Right renal pelvis (tissue), 4 donors: ENCODE data around the gene NHEJ1. TPM values are rescaled to one million over a fixed set of nuclear protein-coding genes. Genes with fewer than 3 reads are reported as not detected.

Source experiments
- DNase-seq, 4 donors: peaks; one replicate each; pipeline ENCODE4 v3.0.0-alpha.2; 2013; ENCODE audit warnings: low read depth in 4 of 4, low spot score in 3 of 4, missing footprints in 1 of 4
- polyA plus RNA-seq, 4 donors: library from polyadenylated mRNA; unstranded; fragments of 120-200 nt; gene quantifications; one replicate each; pipeline ENCODE4 v1.2.1, GENCODE V29; 2013; ENCODE audit not compliant: insufficient read length in 4 of 4

NHEJ1 gene
- polyA plus RNA-seq, 4 donors, result 18.8 to 21.3 (median 20.1) TPM

DNA sequence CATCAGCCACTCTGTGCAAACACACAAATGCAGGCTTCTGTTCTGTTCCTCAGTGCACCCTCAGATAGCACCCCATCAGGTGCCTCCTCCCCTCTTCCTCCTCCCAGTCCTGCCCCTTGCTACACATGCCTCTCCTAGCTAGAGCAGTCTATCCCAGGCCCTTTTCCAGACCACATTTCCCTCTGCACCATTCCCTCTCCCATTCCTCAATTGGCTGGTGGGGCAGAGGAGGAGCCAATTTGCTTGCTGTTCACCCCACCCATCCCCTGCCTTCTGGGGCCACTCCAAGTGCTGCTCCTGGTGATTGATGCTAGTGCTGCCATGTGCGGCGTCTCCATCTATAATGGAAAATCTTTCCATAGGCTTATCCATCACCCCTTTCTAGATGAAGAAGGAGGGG lies 124.7 kb downstream of the NHEJ1 start:
- DNase-seq, result no peak

DNA sequence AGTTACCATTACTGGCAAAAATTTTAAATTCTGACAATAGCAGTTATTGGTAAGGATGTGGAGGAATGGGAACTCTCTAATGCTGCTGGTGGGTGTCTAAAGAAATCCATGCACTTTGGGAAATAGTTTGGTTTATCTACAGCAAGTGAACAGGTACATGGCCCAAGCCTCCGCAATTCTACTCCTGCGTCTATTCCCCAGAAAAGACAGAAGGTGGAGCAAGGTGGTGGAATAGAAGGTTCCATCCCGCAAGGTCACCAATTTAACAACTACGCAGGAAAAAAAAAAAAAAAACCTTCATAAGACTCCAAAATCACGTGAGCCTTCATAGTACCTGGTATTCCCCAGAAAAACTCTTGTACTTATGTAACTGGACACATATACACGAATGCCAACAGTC lies 125.8 kb downstream of the NHEJ1 start:
- DNase-seq, result no peak

DNA sequence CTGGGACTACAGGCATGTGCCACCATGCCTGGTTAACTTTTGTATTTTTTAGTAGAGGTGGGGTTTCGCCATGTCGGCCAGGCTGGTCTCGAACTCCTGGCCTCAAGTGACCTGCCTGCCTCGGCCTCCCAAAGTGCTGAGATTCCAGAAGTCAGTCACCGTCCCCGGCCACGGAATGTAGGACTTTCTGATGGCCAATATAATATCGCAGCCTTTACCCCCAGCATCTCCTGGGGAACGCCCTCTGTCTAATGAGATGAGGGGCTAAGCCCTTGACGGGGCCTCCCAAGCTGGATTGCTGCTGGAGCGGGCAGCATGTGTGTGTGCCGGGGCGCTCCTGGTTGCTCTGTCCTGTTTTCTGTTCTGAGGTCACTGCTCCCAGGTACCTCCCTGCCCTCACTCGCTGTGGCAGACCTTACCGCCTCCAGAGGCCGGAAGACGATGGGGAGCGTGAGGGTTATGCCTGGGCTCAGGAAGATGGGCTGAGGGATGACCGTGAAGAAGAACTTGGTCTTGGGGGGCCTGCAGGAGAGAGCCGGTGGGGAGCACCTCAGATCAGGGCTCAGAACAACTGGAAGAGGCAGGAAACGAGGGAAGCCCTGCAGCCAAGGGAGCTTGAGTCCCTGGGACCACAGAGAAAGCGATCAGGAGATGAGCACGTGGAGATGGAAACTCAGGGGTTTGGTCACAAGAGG lies 128.4 kb downstream of the NHEJ1 start:
- no peak for DNase-seq

DNA sequence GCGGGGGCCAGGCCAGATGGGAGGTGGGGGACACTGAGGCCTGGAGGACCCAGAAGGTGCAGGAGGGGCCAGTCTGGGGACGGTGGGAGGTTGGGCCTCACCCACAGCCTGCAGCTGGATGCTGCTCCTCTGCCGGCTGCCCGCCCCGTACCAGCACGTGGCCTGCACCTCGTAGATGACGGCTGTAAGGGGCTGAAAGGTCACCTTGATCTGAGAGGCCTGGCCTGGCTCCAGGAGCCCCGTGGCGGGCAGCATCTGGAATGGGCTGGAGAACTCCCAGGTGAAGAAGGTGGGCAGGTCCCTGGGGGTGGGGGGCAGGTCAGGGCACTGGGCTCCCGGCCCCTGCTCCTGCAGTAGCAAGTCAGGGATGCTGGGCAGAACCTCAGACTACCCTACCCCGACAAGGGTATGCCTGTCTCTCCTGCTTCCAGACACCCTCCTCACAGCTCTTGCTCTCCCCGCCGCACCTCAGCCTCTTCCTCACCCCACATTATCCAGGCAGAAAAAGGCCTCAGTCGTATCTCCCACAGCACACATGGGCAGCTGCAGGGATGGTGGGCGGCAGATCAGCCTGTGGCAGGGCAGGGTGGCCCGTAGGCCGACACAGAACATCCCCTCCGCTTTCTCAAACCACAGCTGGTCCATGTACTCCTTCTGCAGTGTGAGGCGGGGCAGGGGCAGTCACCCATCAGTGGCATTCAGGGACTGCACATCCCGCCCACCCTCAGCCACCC lies 129.4 kb downstream of the NHEJ1 start:
- no peak for DNase-seq

DNA sequence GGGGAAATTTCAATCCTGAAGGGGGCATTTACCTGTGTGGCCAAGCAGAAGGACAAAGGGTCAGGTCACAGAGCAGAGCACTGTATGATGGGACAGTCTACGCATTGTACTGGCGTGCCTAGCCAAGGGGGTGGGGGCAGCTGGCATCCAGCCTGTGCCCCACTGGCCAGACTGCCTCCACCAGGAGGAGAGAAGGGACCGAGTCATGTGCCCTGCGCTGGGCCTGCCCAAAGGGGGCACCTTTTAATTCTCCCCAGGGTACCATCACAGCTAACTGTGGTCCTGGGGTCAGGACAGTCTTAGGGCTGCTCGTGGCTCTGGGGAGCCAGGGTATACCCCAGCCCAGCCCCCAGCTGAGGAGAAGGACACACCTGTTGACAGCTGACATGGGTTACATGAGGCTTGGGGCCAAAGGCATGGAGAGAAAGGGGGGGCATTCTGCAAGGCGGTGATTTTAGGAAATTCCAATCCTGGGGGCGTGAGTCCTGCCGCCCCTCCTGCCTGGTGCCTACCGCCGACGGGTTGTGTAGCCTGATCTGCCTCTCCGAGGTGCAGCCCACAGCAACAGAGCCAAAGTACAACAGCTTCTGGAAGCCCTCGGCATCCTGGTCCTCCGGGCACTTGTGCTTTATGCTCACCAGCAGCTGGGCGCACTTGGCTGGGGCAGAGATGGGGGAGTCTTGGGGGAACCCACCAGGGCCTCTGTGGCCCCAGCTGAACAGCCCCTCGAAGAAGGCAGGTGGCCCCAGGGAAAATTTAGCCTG lies 130.3 kb downstream of the NHEJ1 start:
- DNase-seq, result no peak

DNA sequence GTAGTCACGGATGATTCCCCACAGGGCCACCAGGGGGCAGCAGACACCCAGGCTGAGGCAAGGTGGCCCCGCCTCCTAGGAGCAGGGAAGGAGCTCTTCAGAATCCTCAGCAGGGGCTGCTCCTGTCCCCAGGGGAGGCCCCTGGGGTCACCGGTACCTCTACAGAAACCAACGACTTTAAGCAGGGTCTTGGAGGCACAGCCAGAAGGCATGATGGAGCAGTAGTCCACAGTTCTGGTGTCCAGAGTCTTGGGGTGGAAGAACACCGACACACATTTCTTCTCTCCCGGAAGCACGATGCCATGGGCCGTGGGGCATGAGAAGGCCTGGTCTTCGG lies 130.8 kb downstream of the NHEJ1 start:
- DNase-seq, result peak; percentile 45 to 61 (median 58)

DNA sequence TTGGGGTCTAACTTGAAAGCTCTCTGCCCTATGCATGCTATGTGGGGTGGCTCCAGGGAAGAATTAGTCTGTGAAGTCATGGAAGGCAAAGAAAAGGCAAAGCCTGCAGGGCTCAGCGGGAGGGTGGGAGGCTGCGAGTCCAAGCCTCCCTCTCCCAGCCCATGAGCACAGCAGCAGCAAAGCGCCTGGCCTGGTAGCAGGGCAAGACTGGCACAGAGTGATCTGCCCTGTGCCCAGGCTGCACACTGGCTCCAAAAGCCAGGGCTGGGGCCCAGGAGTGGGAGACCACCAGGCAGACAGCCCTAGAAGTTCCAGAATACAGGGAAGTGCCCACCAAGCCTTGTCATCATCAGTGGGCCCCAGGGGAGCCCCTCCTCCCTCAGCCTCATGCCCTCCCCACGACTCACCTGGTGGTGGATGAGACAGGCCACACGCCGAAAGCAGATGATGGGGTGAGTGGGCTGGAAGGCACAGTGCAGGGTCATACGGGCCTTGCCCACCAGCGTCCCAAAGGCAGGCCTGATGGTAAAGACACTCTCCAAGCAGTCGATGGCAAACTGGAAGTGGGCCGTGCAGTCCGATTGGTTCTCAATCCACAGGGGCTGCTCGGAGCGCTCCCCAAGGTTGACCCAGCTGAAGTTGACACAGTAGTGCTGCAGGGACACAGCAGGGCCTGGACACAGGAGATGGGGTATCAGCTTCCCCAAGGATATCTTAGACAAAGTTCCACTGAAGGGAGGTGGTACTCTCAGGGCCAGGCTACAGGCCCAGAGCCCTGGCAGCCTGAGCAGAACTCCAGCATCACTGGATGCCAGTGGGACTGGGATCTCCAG lies 131.4 kb downstream of the NHEJ1 start:
- DNase-seq, result no peak

DNA sequence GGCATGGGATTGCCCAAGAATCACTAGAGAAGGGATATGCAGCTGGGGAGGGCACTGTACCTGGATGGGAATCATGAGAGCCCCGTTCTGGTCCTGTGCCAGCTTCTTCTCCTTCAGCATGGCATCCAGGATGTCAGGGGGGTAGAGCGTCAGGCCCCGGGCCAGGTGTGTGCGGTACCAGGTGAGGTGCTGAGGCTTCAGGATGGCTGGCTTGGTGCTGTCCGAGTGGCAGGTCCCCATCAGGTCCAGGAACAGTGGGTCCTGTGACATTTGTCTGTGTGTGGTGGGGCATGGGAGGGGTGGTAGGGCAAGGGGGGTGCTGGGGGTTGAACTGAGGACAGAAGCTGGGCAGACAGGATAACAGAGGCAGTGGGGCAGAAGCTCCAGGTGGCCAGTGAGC lies 132.5 kb downstream of the NHEJ1 start:
- DNase-seq, result no peak

DNA sequence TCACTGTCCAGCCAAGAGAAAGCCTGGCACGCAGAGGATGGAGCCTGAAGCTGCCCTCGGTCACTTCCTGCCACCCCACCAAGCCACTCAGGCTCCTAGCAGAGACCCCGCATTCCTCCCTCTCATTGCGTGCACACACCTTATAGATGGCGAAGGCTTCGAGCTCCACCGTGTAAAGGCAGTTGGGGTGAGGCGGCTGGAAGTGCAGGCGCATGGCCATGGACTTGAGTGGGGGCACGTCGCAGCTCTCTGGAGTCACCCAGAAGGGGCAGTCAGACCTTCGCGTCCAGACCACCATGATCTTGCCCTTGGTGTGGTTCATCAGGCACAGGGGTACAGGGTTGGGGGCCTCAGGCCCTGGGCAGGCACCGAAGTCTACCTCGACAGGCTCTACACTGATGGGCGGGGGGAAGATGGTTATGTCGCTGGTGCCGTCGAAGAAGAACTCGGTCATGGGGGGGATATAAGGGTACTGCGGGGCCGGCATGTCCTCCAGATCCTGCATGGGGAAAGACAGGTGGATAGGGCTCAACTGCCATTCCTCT lies 133.0 kb downstream of the NHEJ1 start:
- DNase-seq, result no peak

DNA sequence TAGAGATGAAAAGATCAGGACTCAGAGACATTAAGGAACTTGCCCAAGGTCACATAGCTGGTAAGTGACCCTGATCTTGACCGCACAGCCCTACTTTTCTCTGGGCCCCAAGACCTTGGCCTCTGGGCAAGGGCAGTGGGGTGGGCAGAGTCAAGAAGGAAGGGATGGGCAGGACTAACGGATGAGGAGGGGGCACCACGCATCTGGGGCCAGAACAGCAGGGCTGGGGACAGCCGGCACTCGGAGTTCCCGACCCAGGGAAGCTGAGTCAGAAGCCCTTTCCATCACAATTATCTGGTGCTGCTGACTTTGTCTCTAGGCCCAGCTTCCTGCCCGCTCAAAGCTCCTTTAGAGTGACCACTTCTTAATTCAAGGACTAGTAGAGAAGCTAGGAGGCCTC lies 133.7 kb downstream of the NHEJ1 start:
- no peak for DNase-seq

DNA sequence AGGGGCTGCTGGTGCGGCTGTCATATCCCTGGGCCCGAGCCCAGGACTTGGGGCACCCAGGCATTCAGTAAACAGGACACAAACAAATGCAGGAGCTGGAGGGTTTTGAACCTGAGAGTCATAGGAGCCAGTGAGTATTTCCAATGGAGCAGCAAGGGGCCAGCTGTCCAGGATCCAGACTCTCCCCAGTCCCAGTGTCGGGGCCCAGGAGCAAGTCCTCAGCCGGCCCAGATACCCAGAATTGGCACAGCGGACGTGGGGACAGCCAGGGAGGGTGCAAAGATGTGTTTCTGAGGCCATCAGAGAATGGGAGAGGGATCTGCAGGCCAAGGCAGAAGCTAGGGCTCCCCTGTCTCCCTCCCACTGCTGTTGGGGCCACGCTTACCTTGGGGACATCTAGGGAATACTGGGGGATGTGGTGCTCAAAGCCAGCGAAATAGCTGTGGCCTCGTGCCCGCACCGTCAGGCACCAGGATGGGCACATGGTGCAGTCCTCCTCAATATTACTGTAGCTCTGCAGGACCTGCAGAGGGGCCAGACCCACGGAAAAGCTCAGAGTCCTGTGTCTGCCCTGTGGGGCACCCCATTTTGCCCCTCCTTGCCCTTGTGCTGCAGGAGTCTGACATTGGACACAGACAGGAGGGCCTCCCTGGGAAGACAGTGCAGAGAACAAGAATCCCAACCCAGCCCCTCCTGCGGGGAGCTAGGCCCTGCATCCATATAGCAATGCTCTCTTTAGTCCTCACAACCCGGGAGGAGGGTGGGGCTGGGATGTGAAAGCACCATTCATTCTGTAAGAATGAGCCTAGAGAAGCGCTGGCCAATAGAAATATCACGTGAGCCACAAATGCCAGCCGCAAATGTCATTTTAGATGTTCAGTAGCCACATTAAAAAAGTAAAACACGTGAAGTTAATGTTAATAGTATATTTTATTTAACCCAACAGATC lies 134.7 kb downstream of the NHEJ1 start:
- no peak for DNase-seq

Other genes starting within 250 kb of the NHEJ1 start
- gene CDK5R2, start 201.1 kb downstream of the NHEJ1 start, polyA plus RNA-seq, result under 1 TPM in 1 of 4 donors, not detected in 3; 0.17 TPM
- under 1 TPM in 3 of 4 donors, not detected in 1; 0.08 to 0.10 (median 0.08) TPM for gene FEV, start 175.6 kb downstream of the NHEJ1 start, polyA plus RNA-seq
- gene CRYBA2, start 167.4 kb downstream of the NHEJ1 start, polyA plus RNA-seq, result not detected
- gene CFAP65, start 119.3 kb downstream of the NHEJ1 start, polyA plus RNA-seq, result under 1 TPM; 0.19 to 0.41 (median 0.25) TPM
- 1 to 10 TPM; 1.5 to 2.5 (median 1.8) TPM for gene IHH, start 99.9 kb downstream of the NHEJ1 start, polyA plus RNA-seq
- gene SLC23A3, start 9.2 kb upstream of the NHEJ1 start, polyA plus RNA-seq, result 10 to 100 TPM; 14.8 to 23.3 (median 18.8) TPM
- 10 to 100 TPM; 66.2 to 75.3 (median 70.5) TPM for gene CNPPD1, start 16.1 kb upstream of the NHEJ1 start, polyA plus RNA-seq
- gene RETREG2, start 17.5 kb upstream of the NHEJ1 start, polyA plus RNA-seq, result 100 to 1,000 TPM; 110 to 129 (median 121) TPM
- 10 to 100 TPM; 40.5 to 46.5 (median 43.2) TPM for gene ZFAND2B, start 46.0 kb upstream of the NHEJ1 start, polyA plus RNA-seq
- gene ABCB6, start 58.1 kb upstream of the NHEJ1 start, polyA plus RNA-seq, result 10 to 100 TPM; 32.4 to 40.3 (median 36.8) TPM
- 10 to 100 TPM; 43.5 to 49.3 (median 45.6) TPM for gene ATG9A, start 68.8 kb upstream of the NHEJ1 start, polyA plus RNA-seq
- gene ANKZF1, start 69.0 kb upstream of the NHEJ1 start, polyA plus RNA-seq, result 10 to 100 TPM; 40.5 to 59.2 (median 50.4) TPM
- gene GLB1L, start 84.6 kb upstream of the NHEJ1 start, polyA plus RNA-seq, result 10 to 100 TPM; 21.3 to 28.2 (median 24.2) TPM
- 10 to 100 TPM; 36.3 to 41.8 (median 37.8) TPM for gene STK16, start 84.7 kb upstream of the NHEJ1 start, polyA plus RNA-seq
- gene TUBA4B, start 92.4 kb upstream of the NHEJ1 start, polyA plus RNA-seq, result under 1 TPM; 0.87 to 0.97 (median 0.92) TPM
- gene TUBA4A, start 93.1 kb upstream of the NHEJ1 start, polyA plus RNA-seq, result 10 to 100 TPM; 34.0 to 60.1 (median 37.1) TPM
- 10 to 100 TPM; 73.3 to 89.5 (median 76.2) TPM for gene DNAJB2, start 118.6 kb upstream of the NHEJ1 start, polyA plus RNA-seq
- under 1 TPM in 2 of 4 donors, not detected in 2; 0.31 to 0.56 TPM for gene PTPRN, start 148.6 kb upstream of the NHEJ1 start, polyA plus RNA-seq
- gene RESP18, start 171.9 kb upstream of the NHEJ1 start, polyA plus RNA-seq, result not detected
- 10 to 100 TPM; 54.2 to 67.5 (median 58.2) TPM for gene DNPEP, start 227.1 kb upstream of the NHEJ1 start, polyA plus RNA-seq